GM21619 (cell line): ENCODE results near the gene NOL8.

Source experiments
- ATAC-seq: cut with Tn5 transposase; IDR thresholded peaks from one replicate; pipeline ENCODE4 v1.9.1; 2021; ENCODE audit not compliant: unreplicated experiment

NOL8 gene

DNA sequence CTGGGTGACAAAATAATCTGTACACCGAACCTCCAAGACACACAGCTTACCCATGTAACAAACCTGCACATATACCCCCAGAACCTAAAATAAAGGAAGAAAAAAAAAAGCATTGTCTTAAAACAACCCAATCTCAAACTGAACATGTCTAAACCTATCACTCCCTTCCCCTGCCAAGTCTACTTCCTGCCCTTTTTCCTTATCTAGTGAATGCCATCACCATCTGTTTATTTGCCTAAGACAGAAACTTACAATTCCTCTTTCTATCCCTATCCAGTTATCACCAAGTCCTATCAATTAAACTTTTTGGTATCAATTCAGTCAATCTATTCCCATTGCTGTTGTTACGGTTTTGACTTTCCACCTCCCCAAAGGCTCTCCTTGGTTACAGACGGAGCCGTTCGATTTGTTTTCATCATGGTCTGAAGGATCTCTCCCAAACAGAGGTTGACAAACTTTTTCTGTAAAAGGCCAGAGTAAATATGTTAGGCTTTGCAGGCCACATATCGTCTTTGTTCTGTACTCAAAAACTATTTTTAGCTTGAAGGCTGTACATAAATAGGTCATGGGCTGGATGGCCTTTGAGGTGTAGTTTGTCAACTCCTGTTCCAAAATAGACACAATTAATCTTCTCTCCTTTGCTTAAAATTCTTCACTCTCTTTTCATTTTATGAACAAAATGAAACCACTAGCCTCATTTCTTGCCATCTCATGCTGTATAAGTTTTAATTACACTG is 12.1 kb downstream of the NOL8 start:
- ATAC-seq, result no peak

- ATAC-seq, result no peak
These were observed 14.6 kb downstream of the NOL8 start for GRCh38 chr9:92310562-92310961.

DNA sequence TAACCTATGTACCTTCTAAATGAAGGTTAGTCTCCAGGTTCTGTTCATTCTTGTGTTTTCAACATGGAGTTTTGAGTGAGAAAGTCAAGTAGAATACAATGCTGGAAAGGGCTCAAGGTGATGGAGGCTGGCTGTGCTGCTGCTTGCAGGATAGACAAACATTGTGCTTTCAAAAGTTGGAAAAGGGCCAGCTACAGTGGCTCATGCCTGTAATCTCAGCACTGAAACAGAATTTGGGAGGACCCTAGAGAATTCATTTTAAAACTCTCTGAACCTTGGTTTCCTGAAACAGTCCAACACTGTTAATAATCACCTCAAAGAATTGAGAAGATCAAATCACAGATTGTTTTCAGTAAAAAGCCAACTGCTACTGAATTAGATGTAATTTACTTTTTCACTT is 16.3 kb downstream of the NOL8 start:
- no peak for ATAC-seq

- no peak for ATAC-seq
These were observed 24.2 kb downstream of the NOL8 start for GRCh38 chr9:92300936-92301335.

DNA sequence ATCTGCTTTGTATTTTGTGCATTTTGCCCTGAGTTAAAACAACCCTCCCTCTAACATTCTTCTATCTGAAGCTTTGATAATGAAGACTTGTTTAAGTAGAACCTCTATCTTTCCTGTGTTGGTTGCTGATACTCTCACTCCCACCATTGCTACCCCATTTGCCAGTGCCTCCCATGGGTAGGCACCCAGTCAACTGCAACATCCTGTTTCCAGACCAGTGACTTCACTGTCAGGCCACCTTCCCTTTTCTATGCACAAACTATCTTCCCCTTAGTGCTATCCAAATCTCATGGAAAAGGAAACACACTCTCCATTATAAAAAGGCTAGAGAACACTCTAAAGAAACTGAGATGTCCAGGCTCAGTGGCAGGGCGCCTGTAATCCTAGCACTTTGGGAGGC is 26.0 kb downstream of the NOL8 start:
- no peak for ATAC-seq

- ATAC-seq, result no peak
These were observed 27.1 kb downstream of the NOL8 start for GRCh38 chr9:92298036-92298435.

DNA sequence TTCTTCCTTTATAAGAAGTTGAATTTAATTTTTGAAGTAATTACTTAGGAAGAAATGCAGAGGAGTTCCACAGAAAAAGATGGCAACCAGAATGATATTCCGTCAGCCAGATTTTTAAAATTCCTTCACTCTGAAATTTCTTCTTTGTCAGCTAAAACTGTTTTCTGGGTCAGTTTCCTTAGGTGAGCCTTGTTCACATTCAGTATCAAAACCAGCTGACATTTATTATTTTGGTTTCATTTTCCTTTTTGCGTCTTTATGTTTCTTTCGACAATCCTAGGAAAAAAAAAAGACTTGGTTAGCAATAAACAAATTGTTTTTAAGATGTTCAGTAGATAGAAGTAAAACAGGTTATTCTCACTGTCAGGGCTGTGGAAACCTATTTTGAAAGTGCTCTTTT is 27.5 kb downstream of the NOL8 start:
- no peak for ATAC-seq

- ATAC-seq, result no peak
These were observed 29.3 kb downstream of the NOL8 start for GRCh38 chr9:92295827-92296258.

DNA sequence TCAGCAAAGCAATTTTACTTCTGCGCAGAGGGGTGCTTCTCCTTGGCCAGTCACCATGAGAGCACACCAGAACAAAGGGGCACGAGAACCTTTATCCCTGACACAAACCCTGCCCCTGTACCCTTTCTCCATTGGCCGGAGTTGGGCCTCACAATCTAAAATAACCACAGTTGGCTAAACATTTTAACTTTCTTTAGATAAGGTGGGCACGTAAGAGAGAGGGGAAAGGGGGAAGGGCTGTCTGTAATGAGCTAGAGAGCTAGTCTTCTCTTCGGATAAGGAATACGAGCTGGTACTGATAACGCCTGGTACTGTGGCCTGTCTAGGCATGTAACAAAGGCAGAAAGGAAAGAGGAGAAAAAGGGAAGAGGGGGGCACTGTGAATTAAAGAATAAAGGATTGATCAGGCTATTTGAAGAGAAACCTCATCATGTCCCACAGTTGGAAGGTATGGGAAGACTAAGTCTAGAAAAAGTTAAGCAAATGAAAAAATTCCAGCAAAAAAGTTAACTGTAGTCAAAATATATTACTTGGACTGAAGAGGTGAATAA is 29.8 kb downstream of the NOL8 start:
- no peak for ATAC-seq

- ATAC-seq, result no peak
These were observed 30.9 kb downstream of the NOL8 start for GRCh38 chr9:92294297-92294676.

DNA sequence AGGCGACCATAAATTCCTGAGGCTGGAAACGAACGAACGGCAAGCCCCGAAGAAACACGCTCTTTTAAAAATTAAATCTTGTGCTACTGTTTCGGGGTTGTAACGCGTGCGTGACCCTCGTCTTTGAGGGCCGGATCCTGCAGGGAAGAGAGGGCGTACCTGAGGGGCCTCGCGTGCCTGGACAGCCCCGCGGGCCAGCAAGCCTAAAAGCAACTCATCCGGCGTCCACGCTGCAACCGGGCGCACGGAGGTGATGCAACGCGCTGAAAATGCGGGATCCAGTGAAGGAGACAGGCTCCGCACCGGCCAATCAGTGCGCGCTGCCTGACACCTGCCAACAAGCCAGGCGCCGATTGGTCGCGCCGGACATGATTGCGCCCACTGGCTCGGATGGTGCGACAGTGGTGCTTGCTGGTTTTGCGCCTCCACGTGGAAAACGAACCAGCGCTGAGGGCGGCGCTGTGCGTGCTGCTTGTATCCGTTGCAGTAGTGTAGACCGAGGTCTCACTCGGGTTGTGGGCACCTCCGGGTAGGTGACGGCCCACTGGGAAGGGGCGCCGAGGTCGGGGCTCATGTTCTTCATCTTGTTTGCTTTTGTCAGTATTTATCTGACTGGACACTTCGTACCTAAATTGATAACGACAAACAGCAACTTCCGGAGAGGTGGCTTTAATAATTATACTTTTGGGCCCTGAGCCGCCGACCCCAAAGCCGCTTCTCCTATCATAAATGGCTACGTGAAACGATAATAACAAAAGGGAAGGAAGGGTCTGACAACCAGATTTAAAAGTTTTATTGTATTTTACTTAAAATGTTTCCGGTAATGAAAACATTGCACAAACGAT is 31.5 kb downstream of the NOL8 start, which contains the start of gene IARS1:
Gene IARS1, minus strand, starts transcription at position 246 of the 845 bp plus-strand sequence. CDS start 4,278 bp downstream, outside the sequence.
- peak; percentile 92 for ATAC-seq

DNA sequence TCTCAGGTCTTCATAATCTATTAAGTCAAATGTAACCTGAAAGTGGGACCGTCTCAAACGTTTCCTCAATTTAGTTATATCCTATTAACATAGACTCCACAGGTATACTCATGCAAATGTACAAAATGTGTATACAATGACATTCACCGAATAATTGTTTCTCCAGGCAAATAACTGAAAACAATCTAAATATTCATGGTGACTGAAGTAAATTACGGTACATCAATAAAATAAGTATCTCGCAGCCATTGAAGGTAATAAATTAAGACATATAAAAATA is 32.1 kb downstream of the NOL8 start:
- no peak for ATAC-seq

GRCh38 chr9:92292338-92293074 is 32.6 kb downstream of the NOL8 start:
- ATAC-seq, result no peak

DNA sequence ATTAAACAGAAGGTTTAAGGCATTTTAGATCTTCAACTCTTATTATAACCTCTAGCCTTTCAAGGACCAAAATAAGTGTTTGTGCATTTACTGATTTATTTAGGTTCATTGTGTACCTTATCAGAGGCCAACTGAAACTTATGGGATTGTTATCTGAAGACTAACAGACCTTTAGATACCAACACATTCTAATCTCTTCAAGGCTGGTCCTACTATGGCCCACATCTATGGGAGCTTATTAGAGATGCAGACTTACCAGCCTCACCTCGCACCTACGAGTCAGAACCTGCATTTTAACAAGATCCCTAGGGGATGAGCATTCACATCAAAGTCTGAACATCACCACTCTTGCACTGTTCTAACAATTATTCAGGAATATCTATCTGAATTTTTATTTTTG is 33.6 kb downstream of the NOL8 start:
- no peak for ATAC-seq

DNA sequence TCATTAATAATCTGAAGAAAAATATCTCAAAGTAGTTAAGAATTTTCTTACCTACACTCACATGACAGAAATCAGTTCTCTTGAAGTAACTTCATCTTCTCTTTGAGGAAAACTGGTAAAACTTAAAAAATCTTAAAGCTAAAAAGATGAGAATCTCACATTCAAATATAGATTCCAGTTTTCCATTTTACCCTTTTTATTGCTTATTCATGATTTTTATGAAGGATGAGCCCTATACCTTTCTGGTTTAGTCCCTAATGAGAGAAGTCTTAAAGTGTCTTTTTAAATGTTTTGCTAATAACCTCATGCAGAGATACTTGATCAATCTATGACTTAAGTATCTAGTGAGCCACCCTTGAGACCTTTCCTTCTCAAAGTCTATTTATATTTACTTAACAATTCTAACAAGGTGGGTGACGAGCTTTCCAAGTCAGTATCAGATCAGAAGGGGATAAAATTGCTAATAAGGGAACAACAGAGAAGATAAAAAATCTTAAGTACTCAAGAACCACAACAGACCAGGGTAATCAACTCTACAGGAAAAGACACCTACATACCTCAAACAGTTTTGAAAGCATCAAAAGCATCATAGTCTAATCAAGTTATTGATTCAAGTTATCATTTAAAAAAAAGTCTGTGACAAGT is 34.2 kb downstream of the NOL8 start:
- ATAC-seq, result no peak

DNA sequence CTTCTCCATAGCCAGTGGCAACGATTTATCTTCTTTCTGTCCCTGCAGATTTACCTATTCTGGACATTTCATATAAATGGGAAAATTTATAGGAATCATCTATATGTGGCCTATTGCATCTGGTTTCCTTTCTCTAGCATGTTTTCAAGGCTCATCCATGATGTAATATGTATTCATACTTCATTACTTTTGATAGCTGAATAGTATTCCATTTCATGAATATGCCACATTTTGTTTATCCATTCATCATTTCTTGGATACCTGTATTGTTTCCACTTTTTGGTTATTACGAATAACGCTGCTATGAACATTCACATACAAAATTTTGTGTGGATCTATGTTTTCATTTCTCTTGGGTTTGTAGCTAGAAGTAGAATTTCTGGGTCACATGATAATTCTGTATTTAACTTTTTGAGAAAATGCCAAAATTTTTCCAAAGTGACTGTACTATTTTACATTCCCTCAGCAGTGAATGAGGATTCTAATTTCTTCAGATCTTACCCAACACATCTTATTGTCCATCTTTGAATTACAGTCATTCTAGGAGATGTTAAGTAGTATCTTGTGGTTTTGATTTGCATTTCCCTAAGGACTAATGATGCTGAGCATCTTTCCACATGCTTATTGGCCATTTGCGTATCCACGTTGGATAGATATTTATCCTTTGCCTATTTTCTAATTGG is 35.3 kb downstream of the NOL8 start:
- ATAC-seq, result no peak

DNA sequence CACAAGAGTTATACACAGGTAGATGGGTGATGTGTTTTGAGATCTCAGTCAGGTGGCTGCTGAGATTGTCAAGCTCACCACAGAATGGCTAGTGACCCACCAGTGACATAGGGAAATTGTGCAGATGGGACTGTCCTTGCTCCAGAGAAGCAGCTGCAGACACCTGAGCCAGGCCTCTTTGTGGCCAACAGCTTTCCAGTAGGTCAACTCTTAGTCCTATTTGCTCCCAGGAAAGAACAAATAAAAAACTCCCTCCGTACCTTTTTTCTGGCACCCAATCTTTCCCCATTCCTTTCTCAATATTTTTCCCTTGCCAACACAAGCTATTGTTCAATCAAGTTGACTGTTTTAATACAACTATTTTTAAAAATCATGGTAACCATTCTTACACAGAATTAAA is 45.8 kb downstream of the NOL8 start:
- no peak for ATAC-seq

DNA sequence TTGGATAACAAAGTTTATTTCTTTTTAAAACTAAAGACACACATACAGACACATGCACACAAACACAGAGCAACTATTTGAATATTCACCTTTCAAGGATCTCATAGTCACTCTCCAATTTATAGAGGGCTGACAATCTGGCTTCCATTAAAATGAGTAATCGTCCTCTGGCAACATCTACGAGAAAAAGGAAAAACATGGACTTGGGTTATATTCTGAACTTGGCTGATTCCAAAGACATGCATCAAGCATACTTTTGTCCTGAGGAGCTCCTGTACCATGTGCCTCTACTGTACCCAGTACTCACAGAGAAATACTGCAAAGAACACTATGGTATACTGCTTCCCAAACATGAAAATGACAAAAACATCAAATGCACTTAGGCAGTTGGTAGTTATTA is 47.0 kb downstream of the NOL8 start:
- ATAC-seq, result no peak

DNA sequence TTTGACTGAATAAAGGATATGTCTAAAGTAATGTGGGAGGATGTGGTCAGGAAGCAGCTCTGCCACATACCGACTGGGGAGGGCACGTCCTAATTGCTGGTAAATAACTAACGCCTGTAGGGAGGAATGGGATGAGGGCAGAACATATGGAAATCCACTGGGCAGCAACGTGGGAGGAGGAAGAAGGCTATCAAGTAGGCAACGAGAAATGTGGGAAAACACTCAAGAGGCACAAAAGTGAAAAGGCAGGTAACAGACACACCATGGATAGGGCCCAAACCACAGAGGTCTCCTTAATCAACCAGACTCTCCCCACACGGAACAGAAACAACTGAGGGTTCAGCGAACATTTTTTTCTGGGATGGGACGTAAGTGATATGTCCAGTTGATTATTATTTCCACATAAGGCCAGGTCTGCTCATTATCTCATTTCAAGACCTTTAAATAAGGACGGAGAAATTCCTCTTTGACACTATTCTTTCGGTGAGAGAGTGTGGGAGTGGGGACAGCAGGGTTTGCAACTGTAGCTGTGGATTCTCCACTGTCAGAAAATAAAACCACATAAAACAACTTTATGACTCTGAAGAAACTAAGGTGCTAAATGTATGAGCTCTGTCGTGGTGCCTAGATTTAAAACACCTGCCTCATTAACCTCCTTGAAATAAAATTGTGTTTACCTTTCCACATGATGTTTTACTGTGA is 48.7 kb downstream of the NOL8 start:
- no peak for ATAC-seq

DNA sequence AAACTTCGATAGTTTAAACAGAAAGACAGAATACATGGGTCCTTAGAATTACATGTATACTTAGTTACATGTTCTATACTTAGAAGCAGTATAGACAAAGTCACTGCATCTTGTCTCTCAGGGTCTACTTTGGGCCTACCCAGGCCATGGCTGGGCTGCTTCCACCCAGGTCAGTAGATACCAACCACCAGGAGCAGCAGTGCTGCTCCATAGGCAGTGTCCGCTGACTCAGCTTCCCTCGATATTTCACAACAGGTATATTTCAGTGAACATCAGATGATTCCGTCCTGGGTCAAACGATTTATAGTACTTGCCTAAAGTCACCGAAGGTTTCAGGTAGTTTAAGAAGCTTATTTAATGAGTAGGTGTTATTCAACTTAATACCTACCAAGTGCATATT is 49.6 kb downstream of the NOL8 start:
- ATAC-seq, result no peak
